Fibroblast of lung (primary cell): ENCODE results near the gene TMEM184A. TPM values are rescaled to one million over a fixed set of nuclear protein-coding genes. Genes with fewer than 3 reads are reported as not detected.
A peak's percentile ranks its signal among the peaks of the same experiment; 100 is the strongest.

Source experiments
- DNase-seq, 2 donors: peaks; one replicate each; pipeline versions ENCODE4 v3.0.0 to v3.0.0-alpha.2; 2010; ENCODE audit warnings: low read depth in 2 of 2
- H2AFZ ChIP-seq: 2 replicates; pipeline ENCODE4 v1.5.1; 2012; ENCODE audit warnings: low read length, control low read depth, inconsistent platforms
- H3K27ac ChIP-seq: 2 replicates; pipeline ENCODE4 v1.5.1; 2011; ENCODE audit warnings: low read length, control low read depth; ENCODE audit not compliant: insufficient read depth
- H3K27me3 ChIP-seq: 2 replicates; pipeline ENCODE4 v1.5.1; 2011; ENCODE audit warnings: mild to moderate bottlenecking, low read length; ENCODE audit not compliant: control insufficient read depth, insufficient read depth
- H3K36me3 ChIP-seq: 2 replicates; pipeline ENCODE4 v1.5.1; 2011; ENCODE audit warnings: low read length; ENCODE audit not compliant: control insufficient read depth, insufficient read depth
- H3K4me1 ChIP-seq: 2 replicates; pipeline ENCODE4 v1.5.1; 2011; ENCODE audit warnings: low read length; ENCODE audit not compliant: control insufficient read depth, insufficient read depth; ENCODE audit errors: extremely low read depth
- H3K4me2 ChIP-seq: 2 replicates; pipeline ENCODE4 v1.5.1; 2011; ENCODE audit warnings: low read length, control low read depth; ENCODE audit not compliant: insufficient read depth; ENCODE audit errors: extremely low read depth
- H3K4me3 ChIP-seq, 4 experiments: fragments of 200-600 bp in 1 of 4; sonication (generic) in 1 of 4; replicated peaks in 1 of 4; 2 replicates each; pipeline ENCODE4 v1.5.1; 2011 to 2016; ENCODE audit warnings: low read length in 4 of 4, low read depth in 3 of 4, mild to moderate bottlenecking in 3 of 4, control low read depth in 2 of 4, inconsistent platforms in 1 of 4, mixed read lengths in 1 of 4; ENCODE audit not compliant: insufficient read depth in 1 of 4; ENCODE audit errors: control extremely low read depth in 1 of 4
- H3K79me2 ChIP-seq: 2 replicates; pipeline ENCODE4 v1.5.1; 2012; ENCODE audit warnings: mild to moderate bottlenecking, low read length, inconsistent platforms; ENCODE audit not compliant: control insufficient read depth, insufficient read depth
- H3K9ac ChIP-seq: 2 replicates; pipeline ENCODE4 v1.5.1; 2011; ENCODE audit warnings: mild to moderate bottlenecking, low read length, control low read depth; ENCODE audit not compliant: insufficient read depth
- H3K9me3 ChIP-seq: 2 replicates; pipeline ENCODE4 v1.5.1; 2012; ENCODE audit warnings: low read depth, low read length; ENCODE audit not compliant: control insufficient read depth, insufficient read depth
- H4K20me1 ChIP-seq: 2 replicates; pipeline ENCODE4 v1.5.1; 2011; ENCODE audit warnings: low read length; ENCODE audit not compliant: control insufficient read depth, insufficient read depth; ENCODE audit errors: extremely low read depth
- EZH2 ChIP-seq: IDR thresholded peaks from 2 replicates; pipeline ENCODE4 v1.5.1; 2012; ENCODE audit warnings: low read length, control low read depth, mild to moderate bottlenecking; ENCODE audit errors: missing control alignments
- polyA plus RNA-seq, 2 donors: library from polyadenylated mRNA; depleted of rRNA in 1 of 2; stranded (reverse) in 1 of 2; unstranded in 1 of 2; fragments of >200 nt; gene quantifications; 2 replicates each; pipeline ENCODE4 v1.2.1, GENCODE V29; 2011 to 2012; ENCODE audit warnings: missing spikeins in 1 of 2
- total RNA-seq: library from RNA; depleted of rRNA; stranded (reverse); fragments of >200 nt; gene quantifications from 2 replicates; pipeline ENCODE4 v1.2.1, GENCODE V29; 2014
- TF ChIP-seq, protein P1 (sequence below), 2 donors: IDR thresholded peaks in 1 of 2; conservative IDR thresholded peaks in 1 of 2; 1 replicate in 1 of 2; 2 replicates in 1 of 2; pipeline ENCODE4 v1.5.1; 2011 to 2012; ENCODE audit warnings: low read length in 2 of 2, control low read depth in 1 of 2, inconsistent platforms in 1 of 2, low read depth in 1 of 2, mild to moderate bottlenecking in 1 of 2

Gene TMEM184A
- total and polyA plus RNA-seq, 2 donors (not counting 1 experiment from before 2014, with no cell fraction given), result under 0.01 to 0.05 TPM

- no peaks in the 10 kb centered on the region for H3K79me2 ChIP-seq
- H3K9ac ChIP-seq, result no peak overlapping the region
- no peaks in the 10 kb centered on the region for H4K20me1 ChIP-seq
- no peak overlapping the region for H3K4me3 ChIP-seq
- no peaks in the 10 kb centered on the region for H3K9me3 ChIP-seq
- DNase-seq, result no peak
- peaks cover 12% of the 10 kb centered on the region for H3K4me1 ChIP-seq
- no peak overlapping the region for H3K27ac ChIP-seq
- no peaks in the 10 kb centered on the region for H3K27me3 ChIP-seq
- TF ChIP-seq, protein P1, sequence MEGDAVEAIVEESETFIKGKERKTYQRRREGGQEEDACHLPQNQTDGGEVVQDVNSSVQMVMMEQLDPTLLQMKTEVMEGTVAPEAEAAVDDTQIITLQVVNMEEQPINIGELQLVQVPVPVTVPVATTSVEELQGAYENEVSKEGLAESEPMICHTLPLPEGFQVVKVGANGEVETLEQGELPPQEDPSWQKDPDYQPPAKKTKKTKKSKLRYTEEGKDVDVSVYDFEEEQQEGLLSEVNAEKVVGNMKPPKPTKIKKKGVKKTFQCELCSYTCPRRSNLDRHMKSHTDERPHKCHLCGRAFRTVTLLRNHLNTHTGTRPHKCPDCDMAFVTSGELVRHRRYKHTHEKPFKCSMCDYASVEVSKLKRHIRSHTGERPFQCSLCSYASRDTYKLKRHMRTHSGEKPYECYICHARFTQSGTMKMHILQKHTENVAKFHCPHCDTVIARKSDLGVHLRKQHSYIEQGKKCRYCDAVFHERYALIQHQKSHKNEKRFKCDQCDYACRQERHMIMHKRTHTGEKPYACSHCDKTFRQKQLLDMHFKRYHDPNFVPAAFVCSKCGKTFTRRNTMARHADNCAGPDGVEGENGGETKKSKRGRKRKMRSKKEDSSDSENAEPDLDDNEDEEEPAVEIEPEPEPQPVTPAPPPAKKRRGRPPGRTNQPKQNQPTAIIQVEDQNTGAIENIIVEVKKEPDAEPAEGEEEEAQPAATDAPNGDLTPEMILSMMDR (conservative IDR thresholded peaks at IDR 0.05 in 1 of 2, IDR thresholded peaks at IDR 0.05 in 1 of 2; ENCODE audit: low read depth in 1 of 2, low read length in 2 of 2), result no peak
- no peak for TF ChIP-seq EZH2
- H2AFZ ChIP-seq, result no peak overlapping the region
- H3K36me3 ChIP-seq, result no peaks in the 10 kb centered on the region
- no peak overlapping the region for H3K4me2 ChIP-seq
These were observed 1.5 kb downstream of the TMEM184A start for GRCh38 chr7:1554333-1555045.

- Histone ChIP-seq H3K27me3 (no peaks in the 10 kb centered on the region), H2AFZ (no peak overlapping the region)
- TF ChIP-seq EZH2, result no peak
- TF ChIP-seq, protein P1 (conservative IDR thresholded peaks at IDR 0.05 in 1 of 2, IDR thresholded peaks at IDR 0.05 in 1 of 2; ENCODE audit: low read depth in 1 of 2, low read length in 2 of 2), result no peak
These were observed 2.3 kb downstream of the TMEM184A start for GRCh38 chr7:1553512-1554210.

DNA sequence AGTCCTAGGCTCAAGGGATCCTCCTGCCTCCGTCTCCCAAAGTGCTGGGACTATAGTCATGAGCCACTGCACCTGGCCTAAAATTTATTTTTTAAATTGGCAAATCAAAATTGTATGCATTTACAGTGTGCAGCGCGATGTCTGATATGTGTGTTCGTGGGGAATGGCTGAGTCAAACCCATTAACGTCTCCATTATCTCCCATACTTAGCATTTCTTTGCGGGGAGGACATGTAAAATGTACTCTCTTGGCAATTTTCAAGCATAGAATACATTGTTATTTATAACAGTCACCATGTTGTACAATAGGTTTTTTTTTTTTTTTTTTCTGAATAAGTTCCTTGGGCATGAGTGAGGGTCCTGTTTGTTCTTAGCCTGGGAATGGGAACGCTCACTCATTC, 3.8 kb downstream of the TMEM184A start:
- peak in 1 of 2 donors; percentile 57 for DNase-seq
- Histone ChIP-seq H3K36me3 (no peaks in the 10 kb centered on the region), H3K4me2 (no peak overlapping the region)

More at GRCh38 chr7:1553512-1554210, 2.3 kb downstream of the TMEM184A start:
- Histone ChIP-seq H3K36me3 (no peaks in the 10 kb centered on the region), H3K4me2 (no peak overlapping the region), H3K4me3 (no peak overlapping the region), H3K9me3 (no peaks in the 10 kb centered on the region), H4K20me1 (no peaks in the 10 kb centered on the region), H3K9ac (no peak overlapping the region), H3K4me1 (peaks cover 12% of the 10 kb centered on the region), H3K79me2 (no peaks in the 10 kb centered on the region), H3K27ac (no peak overlapping the region)
- DNase-seq, result no peak

More for the DNA sequence above, 3.8 kb downstream of the TMEM184A start:
- no peak overlapping the region for H2AFZ ChIP-seq
- H3K27me3 ChIP-seq, result no peaks in the 10 kb centered on the region
- H3K4me3 ChIP-seq, result no peak overlapping the region
- no peak overlapping the region for H3K9ac ChIP-seq
- H3K9me3 ChIP-seq, result no peaks in the 10 kb centered on the region
- no peak overlapping the region for H3K27ac ChIP-seq
- no peaks in the 10 kb centered on the region for H4K20me1 ChIP-seq
- H3K79me2 ChIP-seq, result no peaks in the 10 kb centered on the region
- peaks cover 12% of the 10 kb centered on the region for H3K4me1 ChIP-seq
- TF ChIP-seq, protein P1 (conservative IDR thresholded peaks at IDR 0.05 in 1 of 2, IDR thresholded peaks at IDR 0.05 in 1 of 2; ENCODE audit: low read depth in 1 of 2, low read length in 2 of 2), result no peak
- TF ChIP-seq EZH2, result no peak
